ENCODE results near the gene BMPER. TPM values are rescaled to one million over a fixed set of nuclear protein-coding genes. Genes with fewer than 3 reads are reported as not detected.
A peak's percentile ranks its signal among the peaks of the same experiment; 100 is the strongest.

Gene BMPER
- total RNA-seq, 1 donor from 2014 or later = 10.2 TPM

GRCh38 chr7:34133356-34133982 is 228.1 kb downstream of the BMPER start:
- Mint-ChIP-seq H3K27ac (no peak overlapping the region), H3K4me3 (no peak overlapping the region), H3K36me3 (no peaks in the 10 kb centered on the region), H3K4me1 (ENCODE audit: unreplicated experiment) (peaks cover 11% of the 10 kb centered on the region), H3K27me3 (peaks cover 5% of the 10 kb centered on the region), H3K9me3 (no peaks in the 10 kb centered on the region)
- no peak for DNase-seq (ENCODE audit: extremely low spot score, unreplicated experiment)
- TF ChIP-seq, protein P1, sequence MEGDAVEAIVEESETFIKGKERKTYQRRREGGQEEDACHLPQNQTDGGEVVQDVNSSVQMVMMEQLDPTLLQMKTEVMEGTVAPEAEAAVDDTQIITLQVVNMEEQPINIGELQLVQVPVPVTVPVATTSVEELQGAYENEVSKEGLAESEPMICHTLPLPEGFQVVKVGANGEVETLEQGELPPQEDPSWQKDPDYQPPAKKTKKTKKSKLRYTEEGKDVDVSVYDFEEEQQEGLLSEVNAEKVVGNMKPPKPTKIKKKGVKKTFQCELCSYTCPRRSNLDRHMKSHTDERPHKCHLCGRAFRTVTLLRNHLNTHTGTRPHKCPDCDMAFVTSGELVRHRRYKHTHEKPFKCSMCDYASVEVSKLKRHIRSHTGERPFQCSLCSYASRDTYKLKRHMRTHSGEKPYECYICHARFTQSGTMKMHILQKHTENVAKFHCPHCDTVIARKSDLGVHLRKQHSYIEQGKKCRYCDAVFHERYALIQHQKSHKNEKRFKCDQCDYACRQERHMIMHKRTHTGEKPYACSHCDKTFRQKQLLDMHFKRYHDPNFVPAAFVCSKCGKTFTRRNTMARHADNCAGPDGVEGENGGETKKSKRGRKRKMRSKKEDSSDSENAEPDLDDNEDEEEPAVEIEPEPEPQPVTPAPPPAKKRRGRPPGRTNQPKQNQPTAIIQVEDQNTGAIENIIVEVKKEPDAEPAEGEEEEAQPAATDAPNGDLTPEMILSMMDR (conservative IDR thresholded peaks at IDR 0.05) = no peak

DNA sequence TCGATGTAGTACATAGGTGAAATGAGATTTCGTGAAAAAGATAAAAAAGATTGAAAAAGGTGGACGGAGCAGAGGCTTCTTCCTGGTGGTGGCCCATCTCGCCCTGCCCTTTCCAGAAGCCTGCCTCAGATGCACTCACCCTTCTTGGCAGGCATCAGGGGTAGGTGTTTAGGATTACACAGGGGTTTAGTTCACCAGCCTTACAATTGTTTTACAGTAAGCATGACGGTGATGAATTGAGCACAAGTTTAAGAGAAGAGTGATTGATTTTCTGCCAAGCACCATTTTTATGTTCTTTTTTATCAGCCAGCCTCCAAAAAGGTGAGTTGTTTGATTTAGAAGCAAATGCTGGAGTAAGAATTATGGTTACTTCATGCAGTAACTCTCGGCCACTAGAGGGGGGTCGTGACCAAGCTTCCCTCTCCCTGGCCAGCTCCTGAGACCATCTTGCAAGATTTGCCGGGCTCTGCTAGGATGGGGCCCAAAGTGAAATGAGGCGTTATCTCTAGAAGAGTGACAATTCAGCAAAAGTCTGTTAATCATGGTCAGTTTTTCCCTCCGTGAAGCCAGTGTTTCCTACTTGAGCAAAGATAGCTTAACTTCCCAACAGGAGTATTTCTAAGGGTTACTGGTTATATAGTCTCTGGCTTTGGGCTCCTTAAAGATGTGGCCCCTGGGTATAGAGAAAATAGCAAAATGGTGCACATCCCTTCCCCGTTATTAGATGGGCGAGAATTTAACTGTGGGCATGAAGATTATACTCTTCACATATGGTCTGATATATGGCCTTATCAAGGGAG is 228.8 kb downstream of the BMPER start:
- H3K27me3 Mint-ChIP-seq = peaks cover 5% of the 10 kb centered on the region
- no peaks in the 10 kb centered on the region for H3K9me3 Mint-ChIP-seq
- H3K36me3 Mint-ChIP-seq = no peaks in the 10 kb centered on the region
- TF ChIP-seq, protein P1 (conservative IDR thresholded peaks at IDR 0.05) = peak; percentile 89
- no peak for DNase-seq (ENCODE audit: extremely low spot score, unreplicated experiment)
- H3K4me3 Mint-ChIP-seq = no peak overlapping the region
- peaks cover 11% of the 10 kb centered on the region for H3K4me1 Mint-ChIP-seq (ENCODE audit: unreplicated experiment)
- no peak overlapping the region for H3K27ac Mint-ChIP-seq

GRCh38 chr7:34135924-34136323 is 230.6 kb downstream of the BMPER start:
- H3K27ac Mint-ChIP-seq = no peak overlapping the region
- H3K4me3 Mint-ChIP-seq = no peak overlapping the region
- H3K4me1 Mint-ChIP-seq (ENCODE audit: unreplicated experiment) = peaks cover 11% of the 10 kb centered on the region

GRCh38 chr7:34136698-34137097 is 231.4 kb downstream of the BMPER start:
- DNase-seq (ENCODE audit: extremely low spot score, unreplicated experiment) = no peak
- H3K9me3 Mint-ChIP-seq = no peaks in the 10 kb centered on the region
- H3K27ac Mint-ChIP-seq = no peak overlapping the region
- peaks cover 5% of the 10 kb centered on the region for H3K27me3 Mint-ChIP-seq
- no peak overlapping the region for H3K4me3 Mint-ChIP-seq
- TF ChIP-seq, protein P1 (conservative IDR thresholded peaks at IDR 0.05) = no peak
- H3K4me1 Mint-ChIP-seq (ENCODE audit: unreplicated experiment) = peaks cover 11% of the 10 kb centered on the region
- no peaks in the 10 kb centered on the region for H3K36me3 Mint-ChIP-seq

More at GRCh38 chr7:34135924-34136323, 230.6 kb downstream of the BMPER start:
- Mint-ChIP-seq H3K27me3 (peaks cover 5% of the 10 kb centered on the region), H3K36me3 (no peaks in the 10 kb centered on the region), H3K9me3 (no peaks in the 10 kb centered on the region)
- TF ChIP-seq, protein P1 (conservative IDR thresholded peaks at IDR 0.05) = no peak
- no peak for DNase-seq (ENCODE audit: extremely low spot score, unreplicated experiment)

DNA sequence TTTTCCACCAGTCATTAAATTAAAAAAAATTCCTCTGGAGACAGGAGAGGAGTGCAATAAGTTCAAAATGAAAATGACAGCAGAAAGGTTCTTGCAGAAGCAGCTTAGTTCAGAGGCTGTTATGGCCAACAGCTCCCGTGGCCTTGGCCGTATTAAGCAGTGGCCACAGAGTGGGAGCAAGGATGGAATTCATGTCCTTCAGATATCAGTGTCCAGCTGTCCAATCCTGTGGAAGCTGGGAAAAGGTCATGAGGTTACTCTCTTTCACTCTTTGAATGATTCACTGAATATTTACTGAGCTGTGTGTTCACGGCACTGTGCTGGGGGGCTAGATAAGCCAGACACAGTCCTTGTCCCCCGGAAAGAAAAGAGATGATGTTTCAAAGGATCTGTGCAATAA is 231.8 kb downstream of the BMPER start:
- Mint-ChIP-seq H3K36me3 (no peaks in the 10 kb centered on the region), H3K27ac (no peak overlapping the region), H3K27me3 (peaks cover 5% of the 10 kb centered on the region), H3K9me3 (no peaks in the 10 kb centered on the region), H3K4me1 (ENCODE audit: unreplicated experiment) (peaks cover 11% of the 10 kb centered on the region), H3K4me3 (no peak overlapping the region)
- TF ChIP-seq, protein P1 (conservative IDR thresholded peaks at IDR 0.05) = no peak
- DNase-seq (ENCODE audit: extremely low spot score, unreplicated experiment) = no peak
